K562 treated with DMSO at 1 percent for 48 hours (cell line): Measurements from ENCODE around the gene CNTNAP3. TPM values are rescaled to one million over a fixed set of nuclear protein-coding genes. Genes with fewer than 3 reads are reported as not detected.

ENCODE experiments used
- total RNA-seq: library from RNA; unstranded; fragments of 300-600 nt; gene quantifications from 2 replicates; pipeline ENCODE4 v1.2.3, GENCODE V29; 2022; ENCODE audit warnings: low replicate concordance; ENCODE audit errors: extremely low read depth

The CNTNAP3 gene
- not detected in 2 replicates for total RNA-seq

GRCh38 chr9:39287980-39288379 is at the start of gene CNTNAP3:
TSS of gene CNTNAP3 (minus strand) at chr9:39288167. CDS start at chr9:39288064, 103 bp downstream.

Other genes with a start within 250 kb of the CNTNAP3 start
- not detected in 2 replicates for gene SPATA31A1, start 67.5 kb upstream of the CNTNAP3 start, total RNA-seq